ENCODE measurements around the gene RNF130.
"Not testable (repeated sequence)": the region's sequence is repeated elsewhere in the genome, so short reads cannot be mapped to it uniquely, and the experiment has no call there.

- not testable (repeated sequence) for TF ChIP-seq PREB (CRISPR knock-in tag; IDR thresholded peaks at IDR 0.05; ENCODE audit: borderline replicate concordance); CTCF (IDR thresholded peaks at IDR 0.05); MXD4 (CRISPR knock-in tag; IDR thresholded peaks at IDR 0.05; ENCODE audit: borderline replicate concordance); CREB1 (CRISPR knock-in tag; IDR thresholded peaks at IDR 0.05); NFE2L1 (CRISPR knock-in tag; IDR thresholded peaks at IDR 0.05)
These were observed 56.0 kb downstream of the RNF130 start for GRCh38 chr5:180015523-180015922.
